SHP77 (cell line): ENCODE data around the gene GLT1D1.

Source experiments
- DNase-seq, 2 experiments: peaks; one replicate each; lab custom pipeline; 2025; lab: John Stamatoyannopoulos, UW

GLT1D1 gene

DNA sequence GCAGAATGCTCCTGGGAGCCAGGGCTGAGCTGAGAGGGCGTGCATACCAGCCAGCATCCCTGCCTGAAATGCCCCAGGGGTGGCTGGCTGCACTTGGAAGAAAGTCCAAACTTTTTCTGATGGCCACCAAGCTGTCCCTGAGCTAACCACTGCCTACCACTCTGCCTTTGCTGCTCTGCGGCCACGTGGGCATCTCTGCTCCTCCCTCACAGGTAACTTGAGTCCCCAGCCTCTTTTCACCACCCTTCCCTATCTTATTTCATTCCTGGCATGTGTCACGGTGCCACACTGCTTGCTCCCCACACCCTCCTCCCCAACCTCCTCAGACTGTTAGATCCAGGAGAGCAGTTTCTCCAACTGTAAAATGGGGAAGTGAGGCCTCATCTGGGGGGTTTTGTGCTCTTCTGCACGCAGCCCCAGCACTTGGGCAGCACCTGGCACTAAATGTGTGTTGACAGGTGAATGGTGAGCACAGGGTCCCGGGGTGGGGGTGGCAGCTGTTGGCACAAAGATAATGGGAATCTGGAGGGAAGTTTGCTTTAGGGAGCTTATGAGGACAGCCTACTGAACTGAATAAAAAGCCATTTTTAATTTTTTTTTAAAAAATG lies 113.0 kb downstream of the GLT1D1 start:
- no peak for DNase-seq

DNA sequence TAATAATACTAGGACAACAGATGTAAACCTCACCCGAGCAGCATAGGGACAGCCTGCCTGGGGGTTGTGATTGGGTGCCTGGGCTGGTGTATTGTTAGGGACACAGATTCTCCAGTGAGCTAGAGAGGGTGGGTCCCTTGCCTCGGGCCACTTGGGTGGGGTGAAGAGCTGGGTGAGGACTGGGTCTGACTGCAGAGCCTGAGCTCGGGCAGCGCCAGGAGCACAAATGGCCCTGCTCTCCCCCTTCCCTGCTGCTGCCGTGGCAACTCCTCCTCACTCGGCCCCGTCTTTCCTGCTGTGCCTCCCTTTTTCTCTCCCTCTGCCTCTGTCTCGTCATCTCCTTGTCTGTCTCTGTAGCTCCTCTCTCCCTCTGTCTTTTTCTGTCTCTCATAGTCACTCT lies 115.4 kb downstream of the GLT1D1 start:
- no peak for DNase-seq

DNA sequence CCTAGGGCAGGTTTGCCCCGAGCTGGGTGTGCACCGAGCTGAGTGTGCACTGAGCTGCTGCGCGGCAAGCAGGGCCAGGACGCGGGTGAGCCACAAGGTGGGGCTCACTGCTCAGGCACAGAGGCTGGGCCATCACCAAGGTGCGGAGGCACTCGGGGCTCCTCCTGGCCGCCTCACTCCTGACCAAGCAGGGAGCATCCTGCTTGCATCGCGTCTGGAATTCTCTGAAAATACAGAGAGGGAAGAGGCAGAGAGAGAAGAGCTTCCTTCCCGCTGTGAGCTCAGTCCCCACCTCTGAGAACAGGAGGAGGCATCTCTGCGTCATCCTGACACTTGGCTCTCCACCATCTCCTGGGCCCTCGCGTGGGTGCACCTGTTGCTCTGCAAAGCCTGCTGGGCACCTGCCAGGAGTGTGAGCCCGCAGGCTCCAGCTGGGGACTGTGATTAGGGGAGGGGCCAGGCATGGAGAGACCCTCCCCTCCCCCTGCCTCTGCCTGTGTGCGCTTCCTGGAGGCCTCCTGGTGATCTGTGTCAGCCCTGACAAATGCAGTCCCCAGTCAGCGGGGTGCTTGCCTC lies 116.3 kb downstream of the GLT1D1 start:
- peak; percentile 80 to 82 for DNase-seq

DNA sequence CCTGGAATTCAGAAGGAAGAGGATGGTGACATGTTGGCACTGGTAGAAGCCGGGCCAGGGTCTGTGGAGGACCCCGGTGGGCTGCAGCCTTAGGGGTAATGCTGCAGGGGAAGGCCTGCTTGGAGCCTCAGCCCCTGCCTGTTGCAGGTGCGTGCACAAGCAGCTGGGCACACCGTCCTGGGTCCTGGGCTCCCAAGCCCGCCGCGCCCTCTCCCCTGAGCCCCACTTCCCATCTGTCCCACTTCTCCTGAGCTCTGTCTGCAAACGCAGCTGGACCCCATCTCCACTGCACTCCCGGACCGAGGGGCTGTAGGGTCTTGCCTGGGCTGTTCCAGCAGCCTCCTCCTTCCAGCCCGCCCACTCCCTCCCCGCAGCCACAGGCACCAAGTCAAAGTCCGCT lies 116.8 kb downstream of the GLT1D1 start:
- DNase-seq: no peak

DNA sequence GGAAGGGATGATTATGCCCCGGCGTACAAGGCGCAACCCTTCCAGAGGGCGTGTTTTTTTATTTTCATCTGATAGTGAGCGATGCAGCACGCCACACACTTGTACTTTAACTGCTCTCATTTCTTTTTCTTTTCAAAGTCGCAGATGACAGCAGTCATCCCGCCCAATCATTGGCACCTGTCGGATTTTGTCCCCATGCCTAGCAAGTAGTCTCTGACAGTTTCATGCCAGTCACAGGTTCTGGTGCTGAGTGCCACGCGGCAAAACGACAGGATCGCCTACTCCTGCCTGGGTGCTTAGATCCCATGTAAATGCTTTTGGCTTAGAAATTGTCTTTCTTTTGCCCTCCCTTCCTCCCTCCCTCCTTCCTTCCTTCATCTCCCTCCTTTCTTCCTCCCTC lies 117.7 kb downstream of the GLT1D1 start:
- DNase-seq: no peak

DNA sequence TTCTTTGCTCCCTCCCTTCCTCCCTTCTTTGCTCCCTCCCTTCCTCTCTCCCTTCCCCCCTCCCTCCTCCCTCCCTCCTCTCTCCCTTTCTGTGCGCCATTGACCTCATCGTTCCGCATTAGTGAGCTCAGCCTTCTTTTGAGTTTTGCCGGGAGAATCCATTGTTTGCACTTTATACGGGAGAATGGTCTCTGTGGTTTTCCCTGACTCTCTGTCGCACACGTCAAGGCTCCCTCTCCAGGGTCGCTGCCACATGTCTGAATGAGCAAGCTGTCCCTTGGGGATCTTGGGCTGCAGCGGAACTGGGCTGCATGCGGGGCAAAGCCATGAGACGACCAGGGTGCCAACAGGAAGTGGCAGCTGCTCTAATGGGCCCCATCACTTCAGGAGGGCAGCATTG lies 118.5 kb downstream of the GLT1D1 start:
- DNase-seq: peak in 1 of 2 experiments; percentile 12

DNA sequence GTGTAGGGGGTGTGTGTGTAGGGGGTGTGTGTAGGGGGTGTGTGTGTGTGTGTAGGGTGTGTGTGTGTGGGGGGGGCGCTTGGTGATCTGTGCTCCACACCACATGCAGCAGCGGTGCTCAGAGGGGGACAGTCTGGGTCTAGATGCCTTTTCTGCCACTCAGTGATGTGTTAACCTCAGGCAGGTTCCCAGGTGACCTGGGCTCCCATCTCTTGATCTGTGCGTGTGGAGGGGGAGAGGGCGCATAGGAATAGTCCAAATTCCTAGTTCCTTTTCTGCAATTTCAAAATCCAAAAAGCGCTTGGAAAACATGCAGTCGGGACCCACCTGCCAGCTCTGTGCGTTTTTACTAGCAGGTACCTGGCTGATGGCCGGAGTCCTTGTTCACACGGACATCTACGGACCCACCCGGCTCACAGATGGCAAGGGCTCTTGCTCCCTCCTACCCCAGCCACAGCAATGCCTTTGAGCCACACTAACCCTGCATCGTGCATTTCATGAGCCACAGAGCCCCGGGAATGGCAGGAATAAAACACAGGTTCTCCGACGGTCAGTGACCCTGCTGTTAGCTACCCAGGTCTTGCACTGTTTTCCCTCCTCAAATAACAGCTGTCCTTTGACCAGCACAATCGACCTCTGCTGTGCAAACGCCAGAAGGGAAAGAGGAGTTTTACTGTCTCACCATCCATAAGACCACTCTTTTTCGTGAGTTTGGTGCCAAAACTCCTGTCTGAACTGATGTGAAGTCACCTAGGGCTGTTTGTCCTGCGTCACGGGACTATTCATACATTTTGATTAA lies 120.8 kb downstream of the GLT1D1 start:
- DNase-seq: no peak

DNA sequence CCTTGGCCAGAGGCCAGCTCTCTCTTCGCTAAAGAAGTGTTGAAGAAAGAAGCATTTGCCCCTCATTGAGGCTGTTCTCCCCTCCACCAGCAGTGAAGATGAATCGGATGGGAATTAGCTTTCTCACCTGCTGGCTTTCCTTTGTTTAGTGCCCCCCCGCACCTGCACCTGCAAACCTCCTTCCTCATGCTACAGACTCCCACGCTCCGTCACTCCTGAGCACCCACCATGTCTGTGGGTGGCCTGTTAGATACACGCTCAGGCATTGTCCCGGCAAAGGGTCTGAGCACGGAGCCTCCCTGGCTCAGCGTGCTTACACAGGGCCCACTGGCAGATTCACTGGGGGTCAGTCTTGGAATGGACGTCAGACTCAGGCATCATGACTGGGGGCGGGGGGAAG lies 121.6 kb downstream of the GLT1D1 start:
- DNase-seq: no peak

DNA sequence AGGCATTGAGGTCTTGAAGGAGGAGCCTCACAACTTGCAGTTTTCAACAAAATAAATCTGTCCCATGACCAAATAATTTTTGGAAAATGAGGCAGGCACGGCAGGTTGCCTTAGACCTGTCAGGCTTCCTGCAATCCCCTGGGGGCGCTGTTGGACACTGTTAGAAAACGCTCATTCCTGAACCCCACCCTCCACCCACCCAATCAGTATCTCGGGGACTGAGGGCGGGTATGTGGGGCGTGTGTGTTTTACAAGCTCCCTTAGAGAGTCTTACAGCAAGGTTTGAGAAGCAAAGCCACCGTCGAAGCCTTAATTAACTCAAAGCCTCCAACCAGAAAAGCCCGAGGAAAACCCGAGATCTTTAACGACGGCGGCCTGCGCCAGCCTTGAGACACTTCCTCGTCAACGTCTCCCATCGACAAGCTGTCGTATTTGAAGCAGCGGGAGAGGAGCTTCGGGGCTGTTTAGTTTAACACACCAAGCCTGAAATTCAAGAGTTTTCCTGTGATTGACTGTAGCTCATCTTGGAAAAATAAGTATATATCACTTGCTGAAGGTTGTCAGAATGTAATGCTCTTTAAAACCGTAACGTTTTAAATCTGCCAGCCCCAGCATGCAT lies 123.0 kb downstream of the GLT1D1 start:
- no peak for DNase-seq

DNA sequence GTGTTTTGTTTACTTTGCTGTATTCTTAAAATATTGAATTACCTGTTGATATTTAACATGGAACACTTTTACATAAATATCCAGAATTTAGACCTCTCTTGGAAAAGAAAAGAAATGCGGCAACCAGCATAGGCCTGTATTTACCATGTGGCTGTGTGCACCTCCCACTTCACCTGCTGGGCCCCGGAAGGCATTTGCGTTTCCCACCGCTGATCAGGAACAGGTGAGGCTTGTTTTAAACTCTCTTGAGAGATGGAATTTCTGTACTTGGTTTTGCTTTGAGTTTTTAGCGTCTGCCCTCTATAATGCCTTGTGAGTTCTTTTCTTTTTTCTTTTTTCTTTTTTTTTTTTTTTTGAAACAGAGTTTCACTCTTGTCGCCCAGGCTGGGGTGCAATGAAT lies 124.2 kb downstream of the GLT1D1 start:
- no peak for DNase-seq

DNA sequence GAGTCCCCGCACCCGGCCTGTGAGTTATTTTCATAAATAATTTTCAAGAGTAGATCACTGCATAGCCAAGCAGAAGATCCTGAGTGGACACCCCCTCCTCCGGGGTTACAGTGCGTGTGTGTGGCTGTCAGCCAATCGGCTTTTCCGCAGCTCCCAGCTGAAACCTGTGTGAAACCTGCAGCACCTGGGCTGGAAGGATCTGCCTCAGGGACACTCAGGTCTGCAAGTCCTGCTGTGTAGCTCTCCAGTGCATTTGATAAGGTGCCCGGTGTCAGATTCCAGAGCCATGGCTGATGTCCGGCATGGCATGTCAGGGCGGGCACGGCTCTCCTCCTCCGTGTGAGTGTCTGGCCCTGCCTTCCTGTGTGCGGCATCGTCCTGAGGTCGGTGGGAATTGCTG lies 124.8 kb downstream of the GLT1D1 start:
- no peak for DNase-seq

DNA sequence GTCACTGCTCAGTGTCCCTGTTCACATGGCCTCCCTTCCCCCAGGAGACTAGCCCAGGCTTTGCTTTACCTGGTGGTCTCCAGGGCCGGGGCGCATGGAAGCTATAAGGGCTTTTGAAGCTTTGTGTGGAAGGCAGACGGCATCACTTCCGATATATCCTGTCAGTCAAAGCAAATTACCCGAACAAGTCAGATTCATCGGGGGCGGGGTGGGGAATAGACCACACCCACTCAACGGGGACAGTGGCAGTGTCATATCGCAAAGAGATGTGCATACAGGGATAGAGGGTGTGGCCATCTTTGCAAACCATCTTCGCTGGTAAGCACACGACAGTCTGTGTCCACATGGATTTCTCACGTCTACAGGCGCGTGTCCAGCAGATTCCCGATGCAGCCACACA lies 127.3 kb downstream of the GLT1D1 start:
- DNase-seq: no peak

DNA sequence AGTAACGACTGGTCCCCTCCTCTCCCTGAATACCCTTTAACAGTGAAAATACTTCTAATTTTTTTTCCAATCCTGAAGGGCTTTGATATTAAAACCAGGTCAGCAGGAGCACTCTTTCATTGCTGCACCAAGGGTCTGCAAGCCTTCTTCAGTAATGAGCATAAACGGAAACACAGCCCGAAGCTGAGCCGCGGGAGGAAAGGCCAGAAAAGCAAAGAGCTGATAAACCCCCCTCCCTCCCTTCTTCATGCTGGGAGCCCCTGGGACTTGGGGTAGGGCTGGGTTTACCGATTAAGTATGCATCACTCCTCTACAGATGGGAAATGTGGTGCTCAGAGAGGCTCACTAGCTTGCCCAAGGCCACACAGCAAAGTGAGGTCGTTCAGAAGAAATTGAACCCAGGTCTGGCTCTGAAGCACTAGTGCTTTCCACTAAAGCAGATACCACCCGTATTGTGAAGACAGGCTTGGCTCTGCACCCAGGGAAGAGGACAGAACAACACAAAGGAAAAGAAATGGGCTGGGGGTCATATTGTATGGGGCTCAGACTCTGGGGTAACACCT lies 128.8 kb downstream of the GLT1D1 start:
- DNase-seq: no peak

DNA sequence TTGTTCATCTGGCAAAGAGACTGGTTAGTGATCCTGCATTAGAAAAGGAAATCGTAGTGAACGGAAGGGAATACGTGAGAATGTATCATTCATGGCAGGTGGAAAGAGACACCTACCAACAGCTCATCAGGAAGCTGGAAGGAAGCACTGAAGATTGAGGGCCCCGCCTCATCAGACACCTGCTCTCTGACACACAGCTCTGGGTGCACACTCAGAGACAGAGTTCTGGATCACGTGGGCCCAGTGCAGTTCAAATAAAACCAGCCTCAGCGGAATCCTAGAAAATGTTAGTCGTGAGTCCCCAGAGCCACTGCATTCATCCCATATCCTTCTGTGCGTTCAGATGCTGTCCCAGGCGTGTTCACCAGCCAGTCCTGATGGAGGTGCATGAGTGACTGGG lies 129.7 kb downstream of the GLT1D1 start:
- DNase-seq: no peak

DNA sequence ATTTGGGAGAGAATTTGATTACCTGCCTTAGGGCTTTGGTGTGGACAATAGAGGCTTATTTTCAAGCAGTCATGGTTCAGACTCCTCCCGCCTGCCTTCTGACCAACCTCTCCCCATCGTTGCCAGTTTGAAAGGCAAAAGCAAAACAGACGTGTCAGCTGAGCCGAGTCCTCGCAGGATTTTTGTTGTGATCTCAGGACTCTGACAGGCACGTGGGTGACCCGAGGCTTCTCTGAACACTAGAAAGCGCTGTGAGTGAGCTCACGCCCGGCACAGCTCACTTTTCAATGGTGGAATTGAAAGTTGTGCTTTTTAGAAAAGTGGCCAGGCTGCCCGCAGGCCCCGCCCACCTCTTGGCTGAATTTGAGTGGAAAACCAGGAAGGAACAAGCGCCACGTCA lies 130.1 kb downstream of the GLT1D1 start:
- DNase-seq: no peak

DNA sequence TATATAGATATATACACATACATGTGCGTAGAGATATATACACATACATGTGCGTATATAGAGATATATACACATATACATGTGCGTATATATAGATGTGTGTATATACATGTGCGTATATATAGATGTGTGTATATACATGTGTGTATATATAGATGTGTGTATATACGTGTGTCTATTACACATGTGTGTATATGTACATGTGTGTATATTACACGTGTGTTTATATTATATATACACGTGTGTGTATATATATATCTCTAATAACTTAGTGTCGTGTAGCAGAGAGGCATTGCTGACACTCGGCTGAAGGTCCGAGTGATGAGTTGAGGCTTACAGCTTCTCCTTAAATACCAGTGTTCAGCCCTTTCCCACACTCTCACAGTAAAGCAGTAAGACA lies 133.7 kb downstream of the GLT1D1 start:
- DNase-seq: no peak

DNA sequence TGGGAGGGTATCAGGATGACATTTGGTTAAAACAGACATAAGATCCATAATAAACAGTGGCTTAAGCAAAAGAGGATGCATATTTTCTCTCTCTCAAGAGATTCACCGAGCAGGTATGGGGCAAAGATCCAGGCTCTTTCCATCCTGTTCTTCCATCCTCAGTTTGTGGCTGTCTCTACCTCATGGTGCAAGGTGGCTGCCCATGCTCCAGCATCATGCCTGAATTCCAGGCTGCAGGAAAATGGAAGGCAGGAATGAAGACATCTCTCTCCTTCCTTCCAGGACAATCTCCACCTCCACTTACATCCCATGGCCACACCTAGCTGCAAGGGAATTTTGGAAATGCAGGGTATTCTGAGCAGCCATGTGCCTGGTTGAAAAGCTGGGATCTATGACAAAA lies 136.0 kb downstream of the GLT1D1 start:
- no peak for DNase-seq

DNA sequence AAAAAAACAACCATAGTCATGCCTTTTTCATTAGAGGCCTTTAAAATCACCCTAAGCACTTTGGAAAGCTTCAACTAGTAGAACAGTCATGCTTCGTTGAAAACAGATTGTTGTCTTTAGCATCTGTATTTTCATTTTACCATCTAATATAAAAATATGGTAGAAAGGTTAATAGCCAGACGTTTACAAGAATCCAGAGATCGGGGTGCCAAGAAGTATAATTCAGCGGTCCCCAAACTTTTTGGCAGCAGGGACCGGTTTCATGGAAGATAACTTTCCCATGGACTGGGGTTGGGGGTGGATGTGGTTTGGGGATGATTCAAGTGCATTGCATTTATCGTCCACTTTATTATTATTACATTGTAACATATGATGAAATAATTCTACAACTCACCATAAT lies 138.4 kb downstream of the GLT1D1 start:
- no peak for DNase-seq

DNA sequence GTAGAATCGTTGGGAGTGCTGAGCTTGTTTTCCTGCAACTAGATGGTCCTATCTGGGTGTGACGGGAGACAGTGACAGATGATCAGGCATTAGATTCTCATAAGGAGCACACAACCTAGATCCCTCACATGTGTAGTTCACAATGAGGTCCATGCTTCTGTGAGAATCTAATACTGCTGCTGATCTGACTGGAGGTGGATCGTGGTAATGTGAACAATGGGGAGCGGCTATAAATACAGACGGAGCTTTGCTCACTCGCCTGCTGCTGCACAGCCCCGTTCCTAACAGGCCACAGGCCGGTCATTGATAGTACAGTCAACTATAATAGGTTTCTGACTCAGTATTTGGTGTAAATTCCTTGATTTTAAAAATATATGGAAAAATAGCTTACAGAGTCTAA lies 138.8 kb downstream of the GLT1D1 start:
- no peak for DNase-seq

DNA sequence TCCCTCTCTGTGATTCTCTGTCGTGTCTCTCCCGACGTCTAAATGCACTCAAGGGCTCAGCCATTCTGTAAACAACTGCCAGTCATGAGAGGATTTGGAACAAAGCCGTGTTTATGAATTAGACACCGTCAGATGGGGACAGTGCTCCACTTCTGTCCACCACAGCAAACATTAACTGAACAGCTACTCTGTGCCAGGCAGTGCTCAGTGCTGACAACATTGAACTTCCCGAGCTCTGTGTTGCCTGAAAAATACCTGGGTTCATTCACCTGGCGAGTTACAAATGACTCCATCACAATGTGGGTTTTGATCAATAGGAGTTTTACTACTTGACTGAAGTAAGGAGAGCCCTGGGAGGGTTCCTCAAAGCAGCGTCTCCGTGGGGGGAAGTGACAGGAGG lies 139.3 kb downstream of the GLT1D1 start:
- no peak for DNase-seq

DNA sequence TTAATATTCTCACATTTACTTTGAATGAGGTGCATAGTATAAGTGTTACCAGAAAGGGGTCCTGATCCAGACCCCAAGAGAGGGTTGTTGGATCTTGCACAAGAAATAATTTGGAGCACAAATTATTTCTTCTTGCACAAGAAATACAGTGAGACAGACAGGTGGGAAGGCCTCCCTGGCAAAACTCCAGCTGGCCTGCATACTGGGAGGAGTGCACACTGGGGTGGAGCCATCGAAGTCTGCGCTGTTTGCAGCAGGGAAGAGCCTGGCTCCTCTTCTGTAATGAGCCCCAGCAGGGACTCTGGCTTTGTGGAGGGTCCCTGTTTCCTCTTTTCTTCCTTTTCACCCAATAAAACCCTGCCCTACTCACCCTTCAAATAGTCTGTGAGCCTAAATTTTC lies 141.6 kb downstream of the GLT1D1 start:
- peak in 1 of 2 experiments; percentile 52 for DNase-seq

DNA sequence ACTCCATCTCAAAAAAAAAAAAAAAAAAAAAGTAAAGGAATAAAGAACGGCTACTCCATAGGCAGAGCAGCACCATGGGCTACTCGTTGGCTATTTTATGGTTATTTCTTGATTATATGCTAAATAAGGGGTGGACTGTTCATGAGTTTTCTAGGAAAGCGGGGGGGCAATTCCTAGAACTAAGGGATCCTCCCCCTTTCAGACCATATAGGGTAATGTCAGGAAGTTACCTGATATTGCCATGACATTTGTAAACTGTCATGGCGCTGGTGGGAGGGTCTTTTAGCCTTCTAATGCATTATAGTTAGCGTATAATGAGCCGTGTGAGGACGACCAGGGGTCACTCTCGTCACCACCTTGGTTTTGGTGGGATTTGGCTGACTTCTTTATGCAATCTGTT lies 142.3 kb downstream of the GLT1D1 start:
- DNase-seq: no peak

DNA sequence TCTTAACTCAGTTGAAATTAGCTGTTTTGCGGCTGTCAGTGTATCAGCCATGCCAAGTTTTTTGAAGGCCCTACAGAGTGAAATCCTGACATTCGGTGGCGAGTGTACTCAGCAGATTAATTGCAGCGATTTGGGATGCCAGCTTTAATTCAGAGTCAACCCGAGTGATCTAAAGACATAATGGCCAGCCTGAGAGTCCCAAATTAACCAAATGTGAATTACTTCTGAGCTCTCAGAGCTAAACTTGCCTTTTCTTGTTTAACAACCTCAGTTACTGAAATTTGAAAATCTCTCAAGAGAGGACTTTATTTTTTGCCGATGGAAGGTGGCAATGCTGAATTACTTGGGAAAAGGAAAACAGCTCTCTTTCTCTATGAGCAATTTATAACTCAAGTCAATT lies 148.5 kb downstream of the GLT1D1 start:
- no peak for DNase-seq
